Neural cell (in vitro differentiated cells): ENCODE data around the gene MDN1. TPM values are rescaled to one million over a fixed set of nuclear protein-coding genes. Genes with fewer than 3 reads are reported as not detected.

Source experiments
- H2AFZ ChIP-seq: fragments of 200-600, 300-800 bp; sonication (generic), shearing (Covaris generic); 2 replicates; pipeline ENCODE4 v1.6.0; 2014; ENCODE audit warnings: low read depth, mild to moderate bottlenecking, antibody characterized with exemption, low read length, moderate library complexity
- H3F3A ChIP-seq: fragments of 200-600 bp; shearing (Covaris generic); 2 replicates; pipeline ENCODE4 v1.6.1; 2016; ENCODE audit warnings: mild to moderate bottlenecking, moderate library complexity, mixed read lengths, antibody characterized with exemption, low read length; ENCODE audit not compliant: insufficient read depth, poor library complexity, severe bottlenecking
- H3K27ac ChIP-seq: fragments of 200-600, 300-800 bp; sonication (generic), shearing (Covaris generic); 2 replicates; pipeline ENCODE4 v1.5.1; 2014; ENCODE audit warnings: mild to moderate bottlenecking, low read length, moderate library complexity
- H3K27me3 ChIP-seq: fragments of 300-800, 200-600 bp; sonication (generic), shearing (Covaris generic); 2 replicates; pipeline ENCODE4 v1.6.0; 2014; ENCODE audit warnings: mild to moderate bottlenecking, low read depth, low read length, moderate library complexity; ENCODE audit not compliant: insufficient read depth
- H3K36me3 ChIP-seq: fragments of 300-800, 200-600 bp; sonication (generic), shearing (Covaris generic); 2 replicates; pipeline ENCODE4 v1.5.1; 2014; ENCODE audit warnings: mild to moderate bottlenecking, antibody characterized with exemption, low read length, moderate library complexity; ENCODE audit not compliant: insufficient read depth
- H3K4me2 ChIP-seq: fragments of 300-800, 200-600 bp; sonication (generic), shearing (Covaris generic); 2 replicates; pipeline ENCODE4 v1.6.0; 2014; ENCODE audit warnings: mild to moderate bottlenecking, low read length
- H3K4me3 ChIP-seq: fragments of 300-800, 200-600 bp; sonication (generic), shearing (Covaris generic); 2 replicates; pipeline ENCODE4 v1.5.1; 2014; ENCODE audit warnings: mild to moderate bottlenecking, low read length, moderate library complexity
- H3K79me2 ChIP-seq: fragments of 200-600 bp; shearing (Covaris generic); replicated peaks from 2 replicates; pipeline ENCODE4 v1.6.0; 2014; ENCODE audit warnings: mild to moderate bottlenecking, low read length, moderate library complexity; ENCODE audit not compliant: insufficient read depth
- H3K9ac ChIP-seq: fragments of 300-800, 200-600 bp; sonication (generic), shearing (Covaris generic); 2 replicates; pipeline ENCODE4 v1.6.1; 2016; ENCODE audit warnings: mild to moderate bottlenecking, low read length, mixed read lengths
- H3K9me2 ChIP-seq: fragments of 200-600 bp; shearing (Covaris generic); 2 replicates; pipeline ENCODE4 v1.6.1; 2016; ENCODE audit warnings: mild to moderate bottlenecking, low read length, mixed read lengths; ENCODE audit not compliant: insufficient read depth
- H3K9me3 ChIP-seq: fragments of 200-600, 300-800 bp; sonication (generic), shearing (Covaris generic); 2 replicates; pipeline ENCODE4 v1.6.1; 2016; ENCODE audit warnings: mild to moderate bottlenecking, mixed run types, low read length, moderate library complexity, mixed read lengths
- H4K20me1 ChIP-seq: fragments of 200-600 bp; shearing (Covaris generic); 2 replicates; pipeline ENCODE4 v1.6.1; 2016; ENCODE audit warnings: mild to moderate bottlenecking, mixed run types; ENCODE audit not compliant: insufficient read depth
- EP300 ChIP-seq: fragments of 450-650 bp; conservative IDR thresholded peaks from 2 replicates; pipeline ENCODE4 v1.6.1; 2014; ENCODE audit warnings: antibody characterized with exemption, mild to moderate bottlenecking, moderate library complexity; ENCODE audit not compliant: poor library complexity, severe bottlenecking
- EZH2 ChIP-seq: fragments of 200-600, 300-800 bp; shearing (Covaris generic), sonication (generic); IDR thresholded peaks from 2 replicates; pipeline ENCODE4 v1.6.1; 2014; ENCODE audit warnings: antibody characterized with exemption, low read length, borderline replicate concordance, mild to moderate bottlenecking; ENCODE audit not compliant: insufficient read depth, poor library complexity, severe bottlenecking
- MXI1 ChIP-seq: fragments of 450-650 bp; conservative IDR thresholded peaks from 2 replicates; pipeline ENCODE4 v1.6.1; 2014; ENCODE audit warnings: antibody characterized with exemption, mild to moderate bottlenecking; ENCODE audit not compliant: poor library complexity, severe bottlenecking
- POLR2AphosphoS5 ChIP-seq: IDR thresholded peaks from 2 replicates; pipeline ENCODE4 v1.6.1; 2012
- RAD21 ChIP-seq: fragments of 450-650 bp; conservative IDR thresholded peaks from 2 replicates; pipeline ENCODE4 v1.6.1; 2014; ENCODE audit warnings: antibody characterized with exemption, mild to moderate bottlenecking, moderate library complexity
- SMC3 ChIP-seq: fragments of 450-650 bp; conservative IDR thresholded peaks from 2 replicates; pipeline ENCODE4 v1.6.1; 2014; ENCODE audit warnings: antibody characterized with exemption, mild to moderate bottlenecking, moderate library complexity; ENCODE audit not compliant: poor library complexity
- TAF1 ChIP-seq: IDR thresholded peaks from 2 replicates; pipeline ENCODE4 v1.6.1; 2012; ENCODE audit warnings: low read depth
- polyA plus RNA-seq: library from polyadenylated mRNA; depleted of rRNA; stranded (reverse); fragments of >200 nt; gene quantifications from 2 replicates; pipeline ENCODE4 v1.2.3, GENCODE V29; 2014
- TF ChIP-seq, protein P1 (sequence below): fragments of 450-650 bp; IDR thresholded peaks from 2 replicates; pipeline ENCODE4 v1.5.1; 2014; ENCODE audit warnings: antibody characterized with exemption, mild to moderate bottlenecking, moderate library complexity; ENCODE audit not compliant: poor library complexity, severe bottlenecking
- TF ChIP-seq, protein P2 (sequence below): IDR thresholded peaks from 2 replicates; pipeline ENCODE4 v1.6.1; 2012; ENCODE audit warnings: borderline replicate concordance

MDN1 gene
- polyA plus RNA-seq, 1 donor from 2014 or later: 17.8 TPM

DNA sequence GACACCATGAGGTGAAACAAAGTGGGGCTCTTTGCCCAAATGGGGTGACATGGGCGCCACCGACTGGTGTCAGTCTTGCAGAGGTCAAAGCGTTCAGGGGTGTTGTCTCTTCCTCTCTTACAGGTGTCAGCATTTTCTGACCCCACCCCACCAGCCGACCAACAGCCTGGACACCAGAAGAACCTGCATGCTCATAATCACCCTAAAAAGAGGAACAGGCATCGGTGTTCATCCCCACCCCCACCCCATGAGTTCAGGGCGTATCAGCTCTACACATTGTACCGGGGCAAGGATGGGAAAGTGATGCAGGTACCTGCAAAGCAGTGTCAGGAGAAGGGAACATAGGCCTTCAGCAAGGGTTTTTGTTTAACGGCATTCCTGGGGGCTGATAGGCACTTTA, 195.8 kb downstream of the MDN1 start:
- Histone ChIP-seq H3K27ac (no peak overlapping the region), H3K4me2 (no peak overlapping the region), H3K4me3 (no peak overlapping the region), H3K27me3 (no peaks in the 10 kb centered on the region), H3K9ac (no peak overlapping the region), H3K36me3 (no peaks in the 10 kb centered on the region), H3K79me2 (no peaks in the 10 kb centered on the region), H3K9me3 (no peaks in the 10 kb centered on the region), H4K20me1 (no peaks in the 10 kb centered on the region), H3K9me2 (no peaks in the 10 kb centered on the region), H2AFZ (no peak overlapping the region), H3F3A (no peaks in the 10 kb centered on the region)
- no peak for TF ChIP-seq SMC3
- no peak for TF ChIP-seq RAD21
- TF ChIP-seq EP300: no peak
- TF ChIP-seq, protein P1, sequence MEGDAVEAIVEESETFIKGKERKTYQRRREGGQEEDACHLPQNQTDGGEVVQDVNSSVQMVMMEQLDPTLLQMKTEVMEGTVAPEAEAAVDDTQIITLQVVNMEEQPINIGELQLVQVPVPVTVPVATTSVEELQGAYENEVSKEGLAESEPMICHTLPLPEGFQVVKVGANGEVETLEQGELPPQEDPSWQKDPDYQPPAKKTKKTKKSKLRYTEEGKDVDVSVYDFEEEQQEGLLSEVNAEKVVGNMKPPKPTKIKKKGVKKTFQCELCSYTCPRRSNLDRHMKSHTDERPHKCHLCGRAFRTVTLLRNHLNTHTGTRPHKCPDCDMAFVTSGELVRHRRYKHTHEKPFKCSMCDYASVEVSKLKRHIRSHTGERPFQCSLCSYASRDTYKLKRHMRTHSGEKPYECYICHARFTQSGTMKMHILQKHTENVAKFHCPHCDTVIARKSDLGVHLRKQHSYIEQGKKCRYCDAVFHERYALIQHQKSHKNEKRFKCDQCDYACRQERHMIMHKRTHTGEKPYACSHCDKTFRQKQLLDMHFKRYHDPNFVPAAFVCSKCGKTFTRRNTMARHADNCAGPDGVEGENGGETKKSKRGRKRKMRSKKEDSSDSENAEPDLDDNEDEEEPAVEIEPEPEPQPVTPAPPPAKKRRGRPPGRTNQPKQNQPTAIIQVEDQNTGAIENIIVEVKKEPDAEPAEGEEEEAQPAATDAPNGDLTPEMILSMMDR: no peak
- TF ChIP-seq, protein P2, sequence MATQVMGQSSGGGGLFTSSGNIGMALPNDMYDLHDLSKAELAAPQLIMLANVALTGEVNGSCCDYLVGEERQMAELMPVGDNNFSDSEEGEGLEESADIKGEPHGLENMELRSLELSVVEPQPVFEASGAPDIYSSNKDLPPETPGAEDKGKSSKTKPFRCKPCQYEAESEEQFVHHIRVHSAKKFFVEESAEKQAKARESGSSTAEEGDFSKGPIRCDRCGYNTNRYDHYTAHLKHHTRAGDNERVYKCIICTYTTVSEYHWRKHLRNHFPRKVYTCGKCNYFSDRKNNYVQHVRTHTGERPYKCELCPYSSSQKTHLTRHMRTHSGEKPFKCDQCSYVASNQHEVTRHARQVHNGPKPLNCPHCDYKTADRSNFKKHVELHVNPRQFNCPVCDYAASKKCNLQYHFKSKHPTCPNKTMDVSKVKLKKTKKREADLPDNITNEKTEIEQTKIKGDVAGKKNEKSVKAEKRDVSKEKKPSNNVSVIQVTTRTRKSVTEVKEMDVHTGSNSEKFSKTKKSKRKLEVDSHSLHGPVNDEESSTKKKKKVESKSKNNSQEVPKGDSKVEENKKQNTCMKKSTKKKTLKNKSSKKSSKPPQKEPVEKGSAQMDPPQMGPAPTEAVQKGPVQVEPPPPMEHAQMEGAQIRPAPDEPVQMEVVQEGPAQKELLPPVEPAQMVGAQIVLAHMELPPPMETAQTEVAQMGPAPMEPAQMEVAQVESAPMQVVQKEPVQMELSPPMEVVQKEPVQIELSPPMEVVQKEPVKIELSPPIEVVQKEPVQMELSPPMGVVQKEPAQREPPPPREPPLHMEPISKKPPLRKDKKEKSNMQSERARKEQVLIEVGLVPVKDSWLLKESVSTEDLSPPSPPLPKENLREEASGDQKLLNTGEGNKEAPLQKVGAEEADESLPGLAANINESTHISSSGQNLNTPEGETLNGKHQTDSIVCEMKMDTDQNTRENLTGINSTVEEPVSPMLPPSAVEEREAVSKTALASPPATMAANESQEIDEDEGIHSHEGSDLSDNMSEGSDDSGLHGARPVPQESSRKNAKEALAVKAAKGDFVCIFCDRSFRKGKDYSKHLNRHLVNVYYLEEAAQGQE: no peak
- no peak for TF ChIP-seq POLR2AphosphoS5
- no peak for TF ChIP-seq MXI1
- TF ChIP-seq EZH2: no peak
- no peak for TF ChIP-seq TAF1

DNA sequence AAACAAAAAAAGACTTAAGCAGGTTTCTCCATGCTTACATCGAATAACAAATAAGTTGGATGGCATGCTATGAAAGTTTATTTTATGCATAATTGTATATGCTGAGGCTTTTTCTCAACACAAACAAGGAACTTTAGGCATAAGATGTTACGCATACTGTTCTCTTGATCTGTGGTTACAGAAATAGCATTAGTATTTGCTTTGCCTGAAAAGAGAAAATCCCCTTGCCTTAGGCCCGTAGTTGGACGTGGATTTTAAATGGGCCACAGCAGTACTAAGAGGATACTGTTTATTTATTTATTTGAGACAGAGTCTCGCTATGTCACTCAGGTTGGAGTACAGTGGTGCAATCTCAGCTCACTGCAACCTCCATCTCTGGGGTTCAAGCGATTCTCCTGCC, 200.0 kb downstream of the MDN1 start:
- Histone ChIP-seq H4K20me1 (no peaks in the 10 kb centered on the region), H3K9me3 (no peaks in the 10 kb centered on the region), H3K36me3 (no peaks in the 10 kb centered on the region), H3K4me2 (no peak overlapping the region), H3K9ac (no peak overlapping the region), H3K27ac (no peak overlapping the region), H3K27me3 (no peaks in the 10 kb centered on the region), H3K9me2 (no peaks in the 10 kb centered on the region), H3F3A (no peaks in the 10 kb centered on the region), H3K79me2 (no peaks in the 10 kb centered on the region), H2AFZ (no peak overlapping the region), H3K4me3 (no peak overlapping the region)
- TF ChIP-seq EP300: no peak
- TF ChIP-seq, protein P2: no peak
- TF ChIP-seq MXI1: no peak
- no peak for TF ChIP-seq EZH2
- no peak for TF ChIP-seq SMC3
- TF ChIP-seq TAF1: no peak
- TF ChIP-seq, protein P1: no peak
- TF ChIP-seq POLR2AphosphoS5: no peak
- no peak for TF ChIP-seq RAD21
